Spleen (tissue), 11 donors: Measurements from ENCODE around the gene ABI3BP. TPM values are rescaled to one million over a fixed set of nuclear protein-coding genes. Genes with fewer than 3 reads are reported as not detected.

Experiments used
- DNase-seq: peaks from one replicate; pipeline ENCODE4 v3.0.0-alpha.2; 2020
- H3K27ac ChIP-seq, 8 donors: fragments of 200-600 bp; sonication (generic) in 7 of 8; 1 replicate in 4 of 8; 2 replicates in 4 of 8; pipeline versions ENCODE4 v1.5.0 to v1.8.0; 2016 to 2021; ENCODE audit warnings: inconsistent platforms in 4 of 8, mild to moderate bottlenecking in 4 of 8, moderate library complexity in 1 of 8
- H3K27me3 ChIP-seq, 7 donors: fragments of 200-600 bp; sonication (generic) in 6 of 7; replicated peaks in 1 of 7; 1 replicate in 4 of 7; 2 replicates in 3 of 7; pipeline versions ENCODE4 v1.5.0 to v1.8.0; 2016 to 2021; ENCODE audit warnings: inconsistent platforms in 3 of 7, mild to moderate bottlenecking in 1 of 7
- H3K36me3 ChIP-seq, 6 donors: fragments of 200-600 bp; sonication (generic) in 5 of 6; 1 replicate in 4 of 6; 2 replicates in 2 of 6; pipeline versions ENCODE4 v1.5.0 to v1.8.0; 2016 to 2021; ENCODE audit warnings: inconsistent platforms in 2 of 6
- H3K4me1 ChIP-seq, 6 donors: fragments of 200-600 bp; sonication (generic) in 5 of 6; 1 replicate in 3 of 6; 2 replicates in 3 of 6; pipeline versions ENCODE4 v1.5.0 to v1.8.0; 2016 to 2021; ENCODE audit warnings: inconsistent platforms in 3 of 6
- H3K4me3 ChIP-seq, 8 donors: fragments of 200-600 bp; sonication (generic) in 7 of 8; 1 replicate in 4 of 8; 2 replicates in 4 of 8; pipeline versions ENCODE4 v1.5.0 to v1.8.0; 2016 to 2021; ENCODE audit warnings: inconsistent platforms in 4 of 8, mild to moderate bottlenecking in 4 of 8, moderate library complexity in 2 of 8
- H3K9me3 ChIP-seq, 8 donors: fragments of 200-600 bp; sonication (generic) in 7 of 8; 1 replicate in 4 of 8; 2 replicates in 4 of 8; pipeline versions ENCODE4 v1.5.0 to v1.8.0; 2016 to 2021; ENCODE audit warnings: inconsistent platforms in 4 of 8
- POLR2A ChIP-seq, 3 donors: fragments of 450-650 bp; IDR thresholded peaks; one replicate each; pipeline ENCODE4 v1.5.1; 2017; ENCODE audit warnings: antibody characterized with exemption in 3 of 3, mild to moderate bottlenecking in 1 of 3
- POLR2AphosphoS5 ChIP-seq, 3 donors: sonication (generic); formaldehyde crosslinking; IDR thresholded peaks; one replicate each; pipeline ENCODE4 v1.5.1; 2017; ENCODE audit warnings: antibody characterized with exemption in 3 of 3
- WGBS, 5 donors: extraction: QIAGEN DNeasy Blood & Tissue Kit in 3 of 5; methylation state at CpG; one replicate each; pipeline versions ENCODE4 v1.1.5 to v1.1.7; 2013 to 2018; 5-methylcytosine and 5-hydroxymethylcytosine counted together
- intact Hi-C: fragments of 100-400 bp; cut with DNase I; formaldehyde crosslinking; loops from one replicate; pipeline ENCODE4 v1.15.0; 2023; ENCODE audit warnings: low total_unique reads
- polyA plus RNA-seq, 3 donors: library from polyadenylated mRNA; stranded (reverse); fragments of 200-250 nt; gene quantifications; one replicate each; pipeline ENCODE4 v1.2.1, GENCODE V29; 2013
- total RNA-seq, 7 donors: library from RNA; depleted of rRNA in 3 of 7; stranded (reverse); fragments of >200 nt in 3 of 7; fragmentation: NEBNext Ultra II Directional in 4 of 7; extraction: Animal tissue kit (Norgen Biotek cat#: 25700) in 4 of 7; gene quantifications; one replicate each; pipeline versions ENCODE4 v1.1.0 to v1.2.1, GENCODE V29; 2016 to 2021
- TF ChIP-seq, protein P1 (sequence below), 11 experiments: fragments of 200-600 bp in 7 of 11; fragments of 450-650 bp in 4 of 11; sonication (generic) in 4 of 11; IDR thresholded peaks in 8 of 11; conservative IDR thresholded peaks in 3 of 11; 1 replicate in 7 of 11; 2 replicates in 4 of 11; pipeline versions ENCODE4 v1.4.0 to v1.8.0; 2016 to 2021; ENCODE audit warnings: antibody characterized with exemption in 11 of 11, inconsistent platforms in 4 of 11, mild to moderate bottlenecking in 1 of 11
- donor health status: healthy with polysubstance abuse.
- donor health status: DM: no; HTN: no; CAD: no; lungs with moderate emphysema.
- donor health status: DM: no; HTN: no; CAD: no.
- donor health status: Bipolar disorder and iron deficiency.
- donor health status: healthy.
- donor health status: DM: no; HTN: no; CAD: no.
- donor health status: DM: yes; HTN: yes; CAD: no.

ABI3BP gene
- total and polyA plus RNA-seq, 10 donors = 4.2 to 29.9 (median 16.3) TPM

DNA sequence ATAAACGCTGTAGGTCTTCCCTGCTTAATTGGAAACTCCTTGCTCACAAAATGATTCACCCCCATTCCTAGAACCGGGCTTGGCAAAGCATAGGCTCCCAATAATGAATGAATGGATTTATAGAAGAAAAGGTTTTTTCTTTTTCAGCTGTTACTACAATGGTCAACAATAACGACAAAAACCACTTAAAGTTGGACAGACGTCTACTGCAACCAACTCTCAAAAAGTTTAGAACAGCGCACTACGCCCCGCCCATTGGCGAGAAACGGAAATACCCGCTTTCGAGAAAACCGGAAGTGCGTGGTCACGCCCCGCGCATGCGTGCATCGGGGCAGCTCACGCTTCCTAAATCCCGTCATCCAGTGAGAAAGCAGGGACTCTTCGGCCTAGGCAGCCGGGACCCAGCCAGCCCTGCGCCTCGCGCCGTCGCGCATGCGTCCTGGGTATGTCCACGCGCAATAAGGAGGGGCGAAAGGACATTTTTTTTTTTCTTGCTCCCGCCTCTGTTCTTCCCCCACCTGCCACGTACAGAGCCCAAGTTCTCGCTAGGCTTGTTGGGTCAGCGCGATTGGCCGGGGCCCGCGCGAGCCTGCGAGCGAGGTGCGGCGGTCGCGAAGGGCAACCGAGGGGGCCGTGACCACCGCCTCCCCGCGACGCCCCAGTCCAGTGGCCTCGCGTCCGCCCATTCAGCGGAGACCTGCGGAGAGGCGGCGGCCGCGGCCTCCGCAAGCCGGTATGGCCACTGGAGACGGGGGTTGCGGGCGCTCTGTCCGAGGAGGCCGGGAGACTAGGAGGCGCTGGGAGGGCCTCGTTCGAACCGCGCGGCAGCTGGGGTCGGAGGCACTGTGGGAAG lies 284.0 kb downstream of the ABI3BP start, which contains the start of gene TFG:
TFG (plus strand) TSS at position 506 of the 853 bp plus-strand sequence. CDS start 4,192 bp downstream, outside the sequence.
- Histone ChIP-seq H3K27ac (peak within 1 kb of the TSS; percentile 82 to 99 (median 96)), H3K4me3 (peak within 1 kb of the TSS; percentile 58 to 83 (median 73)), H3K27me3 (peaks cover 0 to 5% (median 0%) of the 10 kb centered on the region in 7 donors), H3K4me1 (peaks cover 14 to 44% (median 33%) of the 10 kb centered on the region in 6 donors), H3K36me3 (peaks cover 0 to 17% (median 7%) of the 10 kb centered on the region in 6 donors), H3K9me3 (no peaks in the 10 kb centered on the region)
- DNase-seq = peak; percentile 98
- TF ChIP-seq, protein P1, sequence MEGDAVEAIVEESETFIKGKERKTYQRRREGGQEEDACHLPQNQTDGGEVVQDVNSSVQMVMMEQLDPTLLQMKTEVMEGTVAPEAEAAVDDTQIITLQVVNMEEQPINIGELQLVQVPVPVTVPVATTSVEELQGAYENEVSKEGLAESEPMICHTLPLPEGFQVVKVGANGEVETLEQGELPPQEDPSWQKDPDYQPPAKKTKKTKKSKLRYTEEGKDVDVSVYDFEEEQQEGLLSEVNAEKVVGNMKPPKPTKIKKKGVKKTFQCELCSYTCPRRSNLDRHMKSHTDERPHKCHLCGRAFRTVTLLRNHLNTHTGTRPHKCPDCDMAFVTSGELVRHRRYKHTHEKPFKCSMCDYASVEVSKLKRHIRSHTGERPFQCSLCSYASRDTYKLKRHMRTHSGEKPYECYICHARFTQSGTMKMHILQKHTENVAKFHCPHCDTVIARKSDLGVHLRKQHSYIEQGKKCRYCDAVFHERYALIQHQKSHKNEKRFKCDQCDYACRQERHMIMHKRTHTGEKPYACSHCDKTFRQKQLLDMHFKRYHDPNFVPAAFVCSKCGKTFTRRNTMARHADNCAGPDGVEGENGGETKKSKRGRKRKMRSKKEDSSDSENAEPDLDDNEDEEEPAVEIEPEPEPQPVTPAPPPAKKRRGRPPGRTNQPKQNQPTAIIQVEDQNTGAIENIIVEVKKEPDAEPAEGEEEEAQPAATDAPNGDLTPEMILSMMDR (IDR thresholded peaks at IDR 0.05 in 8 of 11, conservative IDR thresholded peaks at IDR 0.05 in 3 of 11) = peak in 2 of 11 experiments; percentile 9 to 32
- TF ChIP-seq POLR2AphosphoS5 (IDR thresholded peaks at IDR 0.05) (peak; percentile 93 to 98 (median 97)), POLR2A (IDR thresholded peaks at IDR 0.05) (peak; percentile 20 to 70 (median 55))
- 1% methylated on average over 39 to 76 of the region's 76 CpGs for WGBS, 5 donors
- intact Hi-C loops = no loop called here

DNA sequence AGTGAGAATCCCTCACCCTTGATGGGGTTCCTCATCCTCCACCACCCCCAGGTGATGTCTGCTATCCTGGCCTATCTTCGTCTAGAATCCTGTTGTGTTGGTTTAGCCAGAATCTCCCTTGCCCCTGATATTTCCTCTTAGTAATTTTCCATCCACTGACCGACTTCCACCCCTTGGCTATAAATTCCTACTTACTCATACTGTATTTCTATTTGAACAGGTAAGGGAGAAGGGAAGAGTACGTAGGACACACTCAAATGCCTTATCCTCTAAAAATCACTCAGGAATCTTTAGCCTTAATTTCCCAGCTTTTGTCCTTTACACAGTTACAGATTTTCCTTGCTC lies 284.6 kb downstream of the ABI3BP start:
- intact Hi-C loops = no loop called here
- H3K27ac ChIP-seq = peak overlapping the region; percentile 82 to 99 (median 96)

DNA sequence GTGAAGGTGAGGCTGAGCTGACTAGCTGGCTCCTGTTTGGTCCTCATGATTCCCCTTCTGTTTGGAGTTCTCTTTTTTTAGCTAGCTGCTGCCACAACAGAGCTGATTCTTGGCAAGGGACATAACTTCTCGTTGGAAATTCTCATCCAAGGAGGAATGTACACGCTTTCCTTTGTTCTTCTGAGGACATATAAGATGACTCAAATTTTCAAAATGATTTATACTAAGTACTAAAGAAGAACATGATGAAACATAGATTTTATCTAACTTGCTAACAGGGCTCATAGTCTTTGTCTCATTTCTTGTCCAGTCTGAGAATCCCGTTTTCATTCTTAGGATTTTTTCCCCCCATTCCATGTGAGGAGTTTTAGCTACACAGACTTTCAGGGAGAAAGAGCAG lies 286.9 kb downstream of the ABI3BP start:
- no peaks in the 10 kb centered on the region for H3K9me3 ChIP-seq
- intact Hi-C loops = no loop called here
- peaks cover 0 to 5% (median 0%) of the 10 kb centered on the region in 7 donors for H3K27me3 ChIP-seq
- 75 to 87% (median 84%) methylated on average over 3 of the region's 3 CpGs for WGBS, 5 donors
- peaks cover 3 to 22% (median 20%) of the 10 kb centered on the region in 6 donors for H3K4me1 ChIP-seq
- TF ChIP-seq POLR2AphosphoS5 (IDR thresholded peaks at IDR 0.05) (no peak), POLR2A (IDR thresholded peaks at IDR 0.05) (no peak)
- TF ChIP-seq, protein P1 (IDR thresholded peaks at IDR 0.05 in 8 of 11, conservative IDR thresholded peaks at IDR 0.05 in 3 of 11) = no peak
- DNase-seq = no peak
- no peak overlapping the region for H3K4me3 ChIP-seq
- no peak overlapping the region for H3K27ac ChIP-seq
- peaks cover 0 to 5% (median 0%) of the 10 kb centered on the region in 6 donors for H3K36me3 ChIP-seq

More for the DNA sequence above, 284.6 kb downstream of the ABI3BP start:
- WGBS, 5 donors = 86 to 98% (median 93%) methylated on average over 3 of the region's 3 CpGs
- no peak for DNase-seq
- Histone ChIP-seq H3K36me3 (peaks cover 0 to 11% (median under 1%) of the 10 kb centered on the region in 6 donors), H3K9me3 (no peaks in the 10 kb centered on the region), H3K4me3 (peak overlapping the region; percentile 58 to 83 (median 73)), H3K27me3 (peaks cover 0 to 5% (median 0%) of the 10 kb centered on the region in 7 donors), H3K4me1 (peaks cover 14 to 39% (median 31%) of the 10 kb centered on the region in 6 donors)
- no peak for TF ChIP-seq POLR2A (IDR thresholded peaks at IDR 0.05)
- TF ChIP-seq, protein P1 (IDR thresholded peaks at IDR 0.05 in 8 of 11, conservative IDR thresholded peaks at IDR 0.05 in 3 of 11) = no peak
- TF ChIP-seq POLR2AphosphoS5 (IDR thresholded peaks at IDR 0.05) = no peak

DNA sequence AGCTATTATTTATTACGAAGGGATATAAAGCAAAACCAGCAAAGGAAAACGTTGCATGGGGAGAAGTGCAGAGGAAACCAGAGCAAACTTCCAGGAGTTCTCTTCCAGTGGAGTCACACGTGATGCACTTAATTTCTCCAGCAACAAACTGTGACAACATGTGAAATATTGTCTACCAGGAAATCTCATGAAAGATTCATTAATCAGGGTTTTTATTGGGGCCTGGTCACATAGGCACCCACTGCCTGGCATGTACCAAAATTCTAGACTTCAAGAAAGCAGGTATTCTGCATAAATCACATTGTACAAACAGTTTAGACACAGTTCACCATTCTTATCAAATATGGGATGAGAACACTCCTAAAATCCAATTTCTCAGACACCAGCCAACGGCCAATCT lies 289.4 kb downstream of the ABI3BP start:
- TF ChIP-seq, protein P1 (IDR thresholded peaks at IDR 0.05 in 8 of 11, conservative IDR thresholded peaks at IDR 0.05 in 3 of 11) = no peak
- TF ChIP-seq POLR2AphosphoS5 (IDR thresholded peaks at IDR 0.05) = no peak
- TF ChIP-seq POLR2A (IDR thresholded peaks at IDR 0.05) = no peak
- Histone ChIP-seq H3K4me1 (peaks cover 0 to 6% (median 6%) of the 10 kb centered on the region in 6 donors), H3K27me3 (peaks cover 0 to 5% (median 0%) of the 10 kb centered on the region in 7 donors), H3K9me3 (no peaks in the 10 kb centered on the region), H3K4me3 (no peak overlapping the region), H3K27ac (no peak overlapping the region), H3K36me3 (no peaks in the 10 kb centered on the region)
- intact Hi-C loops = no loop called here
- DNase-seq = no peak
- 64 to 81% (median 76%) methylated on average over 4 of the region's 4 CpGs for WGBS, 5 donors
